HG02840 (cell line): ENCODE results near the gene ZNF14.
A peak's percentile ranks its signal among the peaks of the same experiment; 100 is the strongest.
"Not testable (repeated sequence)": the region's sequence is repeated elsewhere in the genome, so short reads cannot be mapped to it uniquely, and the experiment has no call there.

Source experiments
- ATAC-seq: cut with Tn5 transposase; IDR thresholded peaks from one replicate; pipeline ENCODE4 v1.9.1; 2021; ENCODE audit warnings: mild to moderate bottlenecking, moderate library complexity, moderate number of reproducible peaks; ENCODE audit not compliant: unreplicated experiment, low FRiP score

ZNF14 gene

DNA sequence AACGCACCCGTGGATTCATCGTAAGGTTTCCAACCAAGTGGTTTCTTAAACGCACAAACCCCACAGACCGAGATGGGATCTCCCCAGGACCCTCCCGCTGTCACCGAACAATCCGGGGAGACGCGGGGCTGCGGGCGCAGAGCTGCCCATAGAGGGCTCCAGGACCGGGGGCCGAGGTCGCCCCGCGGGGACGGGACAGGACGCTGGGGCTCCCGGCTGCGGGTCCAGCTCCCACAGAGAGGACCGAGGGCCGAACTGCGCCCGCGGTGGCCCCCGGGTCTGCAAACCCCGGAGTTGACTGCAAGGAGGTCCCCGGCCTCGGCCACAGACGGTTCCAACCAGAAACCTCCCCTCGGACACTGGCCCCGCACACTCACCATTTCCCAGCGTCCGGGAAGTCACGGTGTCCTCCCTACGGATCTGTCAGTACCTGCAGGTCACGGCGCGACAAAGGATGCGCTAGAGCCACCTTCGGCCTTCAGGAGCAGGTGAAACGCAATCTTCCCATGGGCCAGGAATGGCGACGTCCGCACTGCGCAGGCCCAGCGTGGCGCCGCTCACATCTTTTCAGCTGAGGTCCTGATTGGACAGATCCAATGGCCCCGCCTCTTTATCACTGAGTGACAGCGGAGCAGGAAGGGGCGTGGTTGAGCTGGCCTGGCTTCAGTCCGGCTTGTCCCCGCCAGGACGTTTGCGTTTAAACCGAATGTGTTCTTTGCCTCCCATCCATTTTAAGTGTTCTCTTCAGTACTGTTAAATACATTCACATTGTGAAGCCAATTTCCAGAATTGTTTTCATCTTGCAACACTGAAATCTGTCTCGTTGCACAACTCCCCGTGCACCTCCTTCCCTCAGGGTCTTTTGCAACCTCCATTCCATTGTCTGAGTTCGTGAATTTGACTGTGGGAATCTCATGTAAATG lies at the start of gene ZNF14:
ZNF14 (minus strand) TSS at position 534 of the 923 bp plus-strand sequence; CDS start at position 380, 154 bp downstream.
- peak; percentile 99 for ATAC-seq

DNA sequence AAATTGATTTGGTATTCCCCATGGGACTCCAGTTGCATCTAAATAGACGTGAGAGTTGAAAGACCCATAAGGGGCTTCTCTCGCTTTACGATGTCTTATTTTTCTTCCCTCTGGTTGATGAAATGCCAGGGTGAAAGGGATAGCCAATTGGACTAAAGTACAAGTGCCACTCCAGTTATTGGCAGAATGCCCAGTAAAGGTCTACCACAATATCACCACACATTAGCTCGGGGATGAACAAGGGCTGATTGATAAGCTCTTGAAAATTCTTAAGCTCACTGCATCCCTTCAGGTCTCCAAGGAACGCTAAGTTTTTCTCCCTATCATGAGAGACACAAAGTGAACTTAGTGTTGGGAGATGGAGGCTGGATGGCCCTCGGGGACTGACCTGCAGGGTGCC lies 48.9 kb upstream of the ZNF14 start:
- ATAC-seq, result not testable (repeated sequence)

DNA sequence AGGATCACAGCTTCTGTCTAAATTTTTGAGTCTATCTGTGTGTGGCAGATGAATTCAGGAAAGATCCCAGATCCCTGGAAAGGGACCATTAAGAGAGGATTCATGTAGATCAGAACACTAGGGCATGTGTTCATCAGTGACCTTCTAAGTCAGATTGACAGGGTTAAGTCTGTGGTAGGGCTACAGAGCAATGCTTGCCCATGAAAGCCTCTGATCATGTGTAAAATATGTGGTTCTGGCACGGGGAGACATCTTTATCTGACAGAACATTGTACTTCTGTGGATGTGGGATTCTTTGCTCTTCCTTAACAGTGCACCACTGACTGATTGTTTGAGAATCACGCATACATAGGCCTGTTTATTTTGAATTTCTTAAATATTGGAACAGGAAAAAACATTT lies 45.8 kb upstream of the ZNF14 start:
- no peak for ATAC-seq

DNA sequence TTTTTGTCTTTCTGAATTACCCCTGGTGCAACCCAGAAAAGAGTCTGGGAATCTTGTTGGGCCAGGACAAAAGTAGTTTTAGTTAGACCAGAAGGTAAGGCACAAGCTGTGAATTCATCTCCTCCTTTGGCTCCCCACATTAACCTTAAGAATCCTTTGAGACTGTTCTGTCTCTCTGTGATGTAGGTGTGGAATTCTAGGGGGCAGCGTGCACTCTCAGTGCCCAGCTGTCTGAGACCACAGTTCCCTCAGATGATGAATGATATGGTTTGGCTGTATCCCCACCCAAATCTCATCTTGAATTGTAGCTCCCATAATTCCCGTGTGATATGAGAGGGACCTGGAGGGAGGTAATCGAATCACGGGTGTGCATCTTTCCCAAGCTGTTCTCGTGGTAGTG lies 44.8 kb upstream of the ZNF14 start:
- ATAC-seq, result no peak

DNA sequence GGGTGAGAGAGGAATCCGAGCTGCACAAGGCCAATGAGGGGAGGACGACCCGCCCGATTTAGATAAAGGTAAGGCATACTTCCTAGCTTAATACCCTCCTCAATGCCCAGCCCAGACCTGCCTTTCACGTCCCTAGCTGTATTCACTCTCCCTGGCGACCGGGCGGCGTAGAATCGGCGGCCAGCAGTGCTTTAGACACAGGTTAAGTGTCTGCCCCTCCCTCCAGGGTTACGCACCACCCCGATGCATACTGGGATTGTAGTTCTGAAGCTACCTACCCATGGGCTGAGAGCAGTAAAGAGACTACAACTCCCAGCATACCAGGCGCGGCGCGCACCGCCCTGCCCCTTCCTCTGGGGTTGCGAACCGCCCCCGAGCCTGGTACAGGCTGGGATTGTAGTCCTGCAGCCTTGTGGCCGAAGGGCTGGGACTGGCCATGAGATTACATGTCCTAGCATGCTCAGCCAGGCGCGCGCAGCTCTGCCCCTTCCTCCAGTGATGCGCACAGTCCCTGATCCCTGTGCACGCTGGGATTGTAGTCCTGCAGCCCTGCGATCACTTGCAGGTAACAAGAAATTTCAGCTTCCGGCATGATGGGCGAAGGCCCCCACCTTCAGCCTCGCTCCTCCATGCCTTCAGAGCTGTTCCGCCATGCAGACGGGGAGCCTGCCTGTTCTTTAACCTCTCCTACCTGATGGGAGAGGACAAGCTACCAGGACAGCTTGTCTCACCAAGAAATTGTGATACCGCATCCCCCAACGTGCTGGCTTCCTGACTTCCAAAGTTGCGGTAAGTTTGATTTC lies 43.5 kb upstream of the ZNF14 start:
- peak; percentile 98 for ATAC-seq

DNA sequence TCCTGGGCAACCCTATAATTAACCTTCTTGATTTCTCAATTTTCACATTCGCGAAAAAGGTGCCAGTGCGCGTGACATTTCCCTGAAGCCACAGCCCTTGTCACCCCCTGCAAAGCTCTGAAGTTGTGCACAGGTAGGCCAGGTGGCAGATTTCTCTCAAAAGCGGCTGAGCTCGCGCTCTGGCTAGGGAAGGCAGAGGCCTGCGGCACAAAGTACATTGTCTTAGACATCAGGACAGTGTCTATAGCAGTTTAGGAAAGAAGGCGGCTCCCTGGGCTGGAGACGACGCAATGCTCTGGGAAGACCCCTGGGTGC lies 42.9 kb upstream of the ZNF14 start:
- ATAC-seq, result peak; percentile 18

DNA sequence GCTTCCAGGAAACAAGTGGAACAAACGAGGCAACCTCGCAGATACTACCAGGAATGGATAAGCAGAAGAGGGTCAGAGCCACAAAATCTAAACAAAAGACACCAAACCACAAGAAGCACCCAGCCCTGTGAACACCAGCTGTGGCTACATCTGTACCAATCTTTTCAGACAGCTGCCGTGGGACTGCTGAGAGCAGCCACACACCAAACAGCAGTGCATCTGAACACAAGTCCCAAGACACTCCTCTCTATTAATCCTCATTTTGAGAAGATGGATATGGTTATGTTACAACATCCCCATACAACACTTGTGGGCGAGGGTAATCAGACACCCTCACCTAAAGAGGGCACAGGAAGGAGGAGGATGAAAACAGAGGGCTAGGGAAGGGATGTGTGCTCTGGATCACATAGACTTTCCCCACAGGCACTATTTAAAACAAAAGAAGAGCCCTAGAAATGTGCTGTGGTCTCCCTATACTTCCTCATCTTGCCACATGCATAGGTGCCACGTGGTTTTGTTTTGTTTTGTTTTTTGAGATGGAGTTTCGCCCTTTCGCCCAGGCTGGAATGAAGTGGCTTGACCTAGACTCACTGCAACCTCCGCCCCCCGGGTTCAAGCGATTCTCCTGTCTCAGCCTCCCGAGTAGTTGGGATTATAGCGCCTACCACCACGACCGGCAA lies 41.6 kb upstream of the ZNF14 start:
- ATAC-seq, result no peak

DNA sequence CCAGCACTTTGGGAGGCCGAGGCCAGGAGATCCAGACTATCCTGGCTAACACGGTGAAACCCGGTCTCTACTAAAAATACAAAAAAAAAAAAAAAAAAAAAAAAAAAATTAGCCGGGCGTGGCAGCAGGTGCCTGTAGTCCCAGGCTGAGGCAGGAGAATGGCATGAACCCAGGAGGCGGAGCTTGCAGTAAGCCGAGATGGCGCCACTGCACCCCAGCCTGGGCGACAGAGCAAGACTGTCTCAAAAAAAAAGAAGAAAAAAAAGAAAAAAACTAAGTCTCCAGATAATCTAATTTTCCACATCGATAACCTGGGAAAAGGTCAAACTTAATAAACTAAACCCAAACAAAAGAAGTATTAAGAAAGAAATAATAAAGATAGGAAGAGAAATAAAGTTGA lies 39.1 kb upstream of the ZNF14 start:
- ATAC-seq, result not testable (repeated sequence)

DNA sequence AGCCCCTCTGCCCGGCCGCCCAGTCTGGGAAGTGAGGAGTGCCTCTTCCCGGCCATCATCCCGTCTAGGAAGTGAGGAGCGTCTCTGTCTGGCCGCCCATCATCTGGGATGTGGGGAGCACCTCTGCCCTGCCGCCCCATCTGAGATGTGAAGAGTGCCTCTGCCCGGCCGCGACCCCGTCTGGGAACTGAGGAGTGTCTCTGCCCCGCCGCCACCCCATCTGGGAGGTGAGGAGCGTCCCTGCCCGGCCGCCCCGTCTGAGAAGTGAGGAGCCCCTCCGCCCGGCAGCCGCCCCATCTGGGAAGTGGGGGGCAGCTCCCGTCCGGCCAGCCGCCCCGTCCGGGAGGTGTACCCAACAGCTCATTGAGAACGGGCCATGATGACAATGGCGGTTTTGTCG lies 37.1 kb upstream of the ZNF14 start:
- not testable (repeated sequence) for ATAC-seq

DNA sequence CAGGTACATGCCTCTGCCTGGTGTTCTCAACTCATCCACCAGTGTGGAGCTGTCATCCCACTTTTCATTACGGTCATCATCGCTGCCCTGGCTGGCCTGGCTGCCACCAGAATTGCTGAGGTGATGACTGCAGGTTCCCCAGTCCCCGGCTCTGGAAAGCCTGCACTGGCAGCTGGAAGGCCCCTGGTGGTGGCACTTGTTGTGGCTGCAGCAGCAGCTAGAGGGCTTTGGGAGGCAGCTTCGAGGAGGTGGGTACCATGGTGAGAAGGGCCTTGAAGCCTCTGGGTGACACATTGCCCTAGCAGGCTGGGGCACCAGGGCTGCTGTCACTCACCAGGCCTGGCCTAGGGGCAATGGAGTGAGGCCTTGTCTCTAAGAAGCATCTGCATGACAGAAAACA lies 25.3 kb upstream of the ZNF14 start:
- no peak for ATAC-seq

DNA sequence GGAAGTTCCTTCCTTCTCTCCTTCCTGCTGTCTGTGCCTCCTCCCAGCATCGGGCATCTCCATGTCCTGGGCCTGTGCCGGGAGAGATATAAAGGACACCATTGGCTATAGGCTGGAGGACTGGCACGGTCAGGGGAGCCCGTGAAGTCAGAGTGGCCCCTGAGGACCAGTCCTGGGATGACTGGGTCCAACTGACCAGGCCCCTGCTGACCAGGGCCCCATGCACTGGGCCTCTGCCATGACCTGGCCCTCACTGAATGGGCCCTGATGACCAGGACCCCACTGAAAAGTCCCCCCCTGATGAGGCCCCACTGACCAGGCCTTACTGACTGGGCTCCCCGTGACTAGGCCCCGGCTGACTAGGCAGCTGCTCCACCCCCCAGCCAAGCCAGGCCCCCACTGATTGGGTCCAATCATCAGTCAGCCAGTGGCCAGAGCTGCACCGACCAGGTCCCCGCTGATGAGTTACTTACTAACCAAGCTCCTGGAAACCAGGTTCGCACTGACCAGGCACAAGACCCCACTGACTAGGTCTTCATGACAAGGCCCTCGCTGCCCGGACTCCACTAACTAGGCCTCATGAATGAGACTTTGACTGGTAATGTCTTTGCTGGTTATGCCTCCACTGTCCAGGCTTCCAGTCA lies 20.0 kb upstream of the ZNF14 start:
- no peak for ATAC-seq

DNA sequence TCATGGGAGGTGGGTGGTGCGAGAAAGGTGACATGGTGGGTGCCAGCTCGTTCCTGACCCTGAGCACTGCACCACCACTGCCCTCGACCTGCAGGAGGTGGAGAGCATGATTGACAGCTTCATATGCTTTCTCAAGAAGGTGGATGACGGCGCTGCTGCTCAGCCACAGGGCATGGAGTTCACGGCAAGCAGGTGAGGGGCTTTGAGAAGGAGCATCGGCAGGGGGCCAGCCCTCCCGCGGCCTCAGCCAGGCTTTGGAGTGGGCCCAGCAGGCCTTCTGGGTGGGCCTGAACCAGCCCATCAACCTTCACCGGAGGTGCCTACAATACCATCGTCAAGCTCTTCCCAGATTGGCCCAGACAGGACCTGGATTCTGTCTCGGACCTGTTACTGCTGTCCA lies 18.9 kb upstream of the ZNF14 start:
- ATAC-seq, result no peak

DNA sequence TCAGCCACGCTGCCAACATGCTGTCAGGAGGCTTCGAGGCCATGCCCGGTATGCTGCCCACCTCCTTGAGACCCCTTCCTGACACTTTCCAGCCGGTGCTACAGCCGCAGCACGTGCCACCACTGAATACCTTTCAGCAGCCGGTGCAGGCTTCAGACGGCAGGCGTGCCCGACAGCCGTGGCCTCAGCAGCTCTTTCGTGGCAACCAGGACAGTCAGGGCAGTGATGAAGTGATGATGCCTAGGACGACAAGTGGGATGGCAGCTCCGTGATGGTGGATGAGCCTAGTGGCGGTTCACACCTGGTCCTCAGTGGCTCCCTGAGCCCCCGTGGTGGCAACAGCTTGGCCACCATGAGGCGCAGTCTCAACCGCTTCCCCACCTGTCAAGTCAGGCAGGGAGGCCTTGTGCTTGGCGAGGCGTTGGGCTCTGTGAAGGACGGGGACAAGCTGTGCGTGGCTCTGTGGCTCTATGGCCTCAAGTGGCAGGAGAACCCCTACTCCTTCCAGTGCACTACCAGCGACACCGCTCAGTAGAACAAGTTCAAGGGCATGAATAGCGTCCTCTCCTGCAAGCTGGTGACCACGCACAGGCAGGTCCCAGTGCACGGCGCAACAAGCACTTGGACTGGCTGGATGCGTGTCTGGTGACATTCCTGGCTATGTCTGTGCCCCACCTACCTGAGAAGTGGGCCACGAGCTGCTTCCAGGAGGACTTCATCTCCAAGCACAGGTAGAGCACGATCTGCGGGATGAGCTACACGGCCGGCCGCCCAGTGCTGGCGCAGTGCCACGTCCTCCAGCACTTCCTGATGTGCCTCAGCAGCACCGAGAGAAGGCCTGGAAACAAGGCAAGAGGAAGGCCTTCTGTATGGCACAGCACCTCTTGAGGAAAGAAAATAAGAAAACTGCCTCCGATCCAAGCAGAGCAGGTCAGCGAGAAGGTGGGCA lies 18.2 kb upstream of the ZNF14 start:
- no peak for ATAC-seq

DNA sequence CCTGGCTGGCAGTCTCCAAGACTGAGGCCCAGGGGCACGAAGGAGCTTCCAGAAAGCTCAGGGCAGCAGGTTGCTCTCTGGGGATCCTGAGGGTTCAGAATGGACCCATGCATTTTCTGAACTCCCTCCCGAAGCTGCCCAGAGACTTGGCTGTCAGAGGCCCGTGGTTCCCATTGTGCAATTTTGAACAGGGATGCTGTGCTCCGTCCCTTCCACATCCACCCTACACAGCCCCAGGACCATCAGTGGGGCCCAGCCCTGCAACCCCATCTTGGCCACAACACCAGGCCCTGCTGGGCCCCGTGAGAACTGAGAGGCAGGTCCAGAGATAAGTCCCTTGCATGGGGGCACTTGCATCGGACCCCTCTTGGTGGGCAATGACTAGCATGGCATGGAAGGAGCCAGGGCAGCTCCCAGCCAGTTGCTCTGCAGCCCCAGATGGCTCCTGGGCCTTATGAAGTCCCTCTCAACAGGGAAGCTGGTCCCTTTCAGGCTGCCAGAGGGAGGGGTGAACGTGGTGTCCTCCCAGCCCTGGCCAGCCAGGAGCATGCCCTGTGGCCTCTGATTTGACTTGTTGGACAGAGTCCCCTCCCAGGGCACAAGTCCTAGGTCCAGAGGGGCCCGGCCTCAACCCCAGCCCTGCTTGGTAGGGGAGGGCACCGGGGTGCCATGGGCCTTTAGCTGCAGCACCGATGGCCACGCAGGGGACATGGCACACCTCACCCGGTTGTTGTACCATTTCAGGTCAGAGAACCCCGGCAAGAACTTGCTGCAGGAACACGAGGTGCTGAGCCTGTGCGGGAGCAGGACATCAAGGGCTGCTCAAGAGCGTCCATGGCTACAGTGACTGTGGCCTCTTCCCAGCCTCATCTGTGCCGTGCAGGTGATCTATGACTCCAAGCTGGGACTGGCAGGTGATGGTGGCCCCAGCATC lies 17.3 kb upstream of the ZNF14 start:
- no peak for ATAC-seq

DNA sequence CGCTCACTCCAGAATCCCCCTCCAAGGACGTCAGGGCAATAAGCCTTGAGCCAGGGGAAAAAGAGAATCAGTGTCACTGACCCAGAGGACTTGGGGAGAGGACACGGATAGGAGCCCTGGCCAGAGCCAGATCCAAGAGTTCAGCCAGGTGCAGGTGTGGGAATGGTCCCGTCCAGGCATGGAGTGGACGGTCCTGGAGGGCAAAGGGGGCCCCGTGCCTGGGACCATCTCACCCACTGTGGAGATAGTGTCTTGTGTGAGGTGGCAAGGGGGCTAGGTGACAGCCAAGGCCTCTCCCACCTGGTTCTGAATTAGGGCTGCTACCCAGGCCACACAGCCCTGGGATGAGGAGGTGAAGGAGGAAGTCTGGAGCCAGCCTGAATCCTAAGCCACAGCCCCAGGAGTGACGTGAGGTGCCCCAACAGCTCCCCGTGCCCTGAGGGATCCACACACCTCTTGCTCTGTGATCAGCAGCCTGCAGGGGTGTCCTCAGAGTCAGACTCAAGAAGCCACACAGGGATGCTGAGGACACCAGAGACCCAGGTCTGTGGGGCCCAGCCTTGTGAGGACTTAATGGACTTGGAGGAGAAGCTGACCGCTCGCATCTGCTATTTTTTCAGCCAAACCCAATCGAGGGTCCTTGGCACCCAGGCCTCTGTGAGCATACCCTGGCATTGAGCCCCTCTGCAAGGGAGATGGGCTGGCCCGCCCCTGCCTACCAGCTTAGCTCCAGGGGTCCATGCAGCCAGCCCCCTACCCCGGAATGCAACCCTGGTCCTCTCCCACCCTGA lies 16.4 kb upstream of the ZNF14 start:
- no peak for ATAC-seq

DNA sequence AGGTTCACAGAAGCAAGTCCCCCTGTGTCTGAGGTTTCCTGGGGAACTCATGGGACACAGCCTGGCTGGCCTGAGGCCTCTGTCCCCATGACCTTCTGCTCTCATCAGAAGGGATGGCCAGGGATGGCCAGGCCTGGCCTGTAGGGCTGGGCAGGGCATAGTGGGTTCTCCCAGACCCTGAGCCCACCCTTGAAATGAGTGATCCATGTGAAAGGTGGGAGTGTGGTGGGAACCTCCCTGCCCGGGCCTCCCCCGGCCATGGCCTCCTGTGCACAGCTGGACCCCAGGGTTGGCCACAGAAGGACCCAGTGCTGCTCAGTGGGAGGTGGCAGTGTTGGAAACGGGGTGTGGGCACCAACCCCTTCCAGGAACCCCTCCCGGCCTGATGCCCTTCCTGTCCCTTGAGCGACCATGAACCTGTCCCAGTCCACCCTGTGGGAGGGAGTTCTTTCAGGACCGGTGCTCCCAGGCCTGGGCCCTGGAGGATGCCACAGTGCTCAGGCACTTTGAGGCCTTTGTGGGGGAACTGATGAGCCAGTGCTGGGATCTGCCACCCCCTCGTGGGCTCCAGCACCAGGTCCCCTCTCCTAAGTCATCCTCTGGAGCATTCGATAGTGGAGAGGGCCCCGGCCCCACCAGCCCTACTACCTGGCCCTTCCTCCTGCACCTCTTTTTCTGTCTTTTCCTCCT lies 15.5 kb upstream of the ZNF14 start:
- no peak for ATAC-seq
